Loucy (cell line): ENCODE measurements around the gene FADS3.

Experiments used
- CTCF ChIP-seq: fragments of 200-600 bp; sonication (generic); conservative IDR thresholded peaks from 2 replicates; pipeline ENCODE4 v1.5.1; 2014; ENCODE audit warnings: mild to moderate bottlenecking, antibody characterized with exemption, low read length
- EZH2phosphoT487 ChIP-seq: fragments of 200-600 bp; IDR thresholded peaks from 2 replicates; pipeline ENCODE4 v1.6.1; 2018; ENCODE audit warnings: antibody characterized with exemption, mild to moderate bottlenecking, moderate library complexity, borderline replicate concordance

- TF ChIP-seq CTCF (no peak), EZH2phosphoT487 (no peak)
Measured at GRCh38 chr11:61841636-61842527, 49.5 kb downstream of the FADS3 start.
